GM21360 (cell line): ENCODE results near the gene CDH4.

ENCODE experiments used
- ATAC-seq: cut with Tn5 transposase; IDR thresholded peaks from one replicate; pipeline ENCODE4 v1.9.1; 2021; ENCODE audit warnings: mild to moderate bottlenecking, moderate library complexity; ENCODE audit not compliant: unreplicated experiment

The CDH4 gene

GRCh38 chr20:61322151-61322865 is 70.2 kb downstream of the CDH4 start:
- no peak for ATAC-seq

- ATAC-seq = no peak
These were observed 72.8 kb downstream of the CDH4 start for GRCh38 chr20:61324906-61325305.

- ATAC-seq = no peak
These were observed 73.7 kb downstream of the CDH4 start for GRCh38 chr20:61325718-61326117.

- no peak for ATAC-seq
These were observed 77.0 kb downstream of the CDH4 start for GRCh38 chr20:61328911-61329558.

DNA sequence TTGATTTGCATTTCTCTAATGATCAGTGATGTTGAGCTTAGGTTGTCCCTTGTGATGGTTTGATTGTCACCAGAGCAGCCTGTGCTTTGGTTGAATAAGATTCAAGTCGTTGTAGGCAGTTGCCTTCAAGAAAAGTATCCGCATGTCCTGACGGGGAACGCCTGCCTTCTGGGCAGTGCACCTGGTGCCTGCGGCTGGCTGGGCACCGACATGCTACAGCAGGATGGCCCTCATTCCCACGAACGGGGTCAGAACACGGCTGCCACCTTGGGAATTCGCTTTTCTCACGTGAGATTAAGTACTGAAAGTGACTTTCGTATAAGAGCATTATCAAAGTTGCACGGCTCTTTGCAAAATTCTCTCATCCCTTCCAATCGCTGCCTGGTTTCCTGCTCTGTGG is 78.4 kb downstream of the CDH4 start:
- no peak for ATAC-seq

DNA sequence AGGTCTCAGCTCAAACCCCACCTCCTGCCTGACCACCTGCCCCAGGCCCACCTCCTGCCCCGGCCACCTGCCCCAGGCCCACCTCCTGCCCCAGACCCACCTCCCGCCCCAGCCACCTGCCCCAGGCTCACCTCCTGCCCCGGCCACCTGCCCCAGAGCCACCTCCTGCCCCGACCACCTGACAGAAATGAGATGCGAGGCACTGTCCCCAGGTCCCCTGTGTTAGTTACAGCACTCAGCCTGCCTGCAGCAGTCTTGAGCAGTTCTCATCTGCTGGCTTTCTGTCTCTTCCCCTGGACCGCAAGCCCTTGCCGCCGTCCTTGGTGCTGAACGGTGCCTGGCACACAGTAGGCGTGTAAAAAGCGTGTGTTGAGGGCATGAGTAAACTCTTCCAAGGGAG is 79.5 kb downstream of the CDH4 start:
- no peak for ATAC-seq

DNA sequence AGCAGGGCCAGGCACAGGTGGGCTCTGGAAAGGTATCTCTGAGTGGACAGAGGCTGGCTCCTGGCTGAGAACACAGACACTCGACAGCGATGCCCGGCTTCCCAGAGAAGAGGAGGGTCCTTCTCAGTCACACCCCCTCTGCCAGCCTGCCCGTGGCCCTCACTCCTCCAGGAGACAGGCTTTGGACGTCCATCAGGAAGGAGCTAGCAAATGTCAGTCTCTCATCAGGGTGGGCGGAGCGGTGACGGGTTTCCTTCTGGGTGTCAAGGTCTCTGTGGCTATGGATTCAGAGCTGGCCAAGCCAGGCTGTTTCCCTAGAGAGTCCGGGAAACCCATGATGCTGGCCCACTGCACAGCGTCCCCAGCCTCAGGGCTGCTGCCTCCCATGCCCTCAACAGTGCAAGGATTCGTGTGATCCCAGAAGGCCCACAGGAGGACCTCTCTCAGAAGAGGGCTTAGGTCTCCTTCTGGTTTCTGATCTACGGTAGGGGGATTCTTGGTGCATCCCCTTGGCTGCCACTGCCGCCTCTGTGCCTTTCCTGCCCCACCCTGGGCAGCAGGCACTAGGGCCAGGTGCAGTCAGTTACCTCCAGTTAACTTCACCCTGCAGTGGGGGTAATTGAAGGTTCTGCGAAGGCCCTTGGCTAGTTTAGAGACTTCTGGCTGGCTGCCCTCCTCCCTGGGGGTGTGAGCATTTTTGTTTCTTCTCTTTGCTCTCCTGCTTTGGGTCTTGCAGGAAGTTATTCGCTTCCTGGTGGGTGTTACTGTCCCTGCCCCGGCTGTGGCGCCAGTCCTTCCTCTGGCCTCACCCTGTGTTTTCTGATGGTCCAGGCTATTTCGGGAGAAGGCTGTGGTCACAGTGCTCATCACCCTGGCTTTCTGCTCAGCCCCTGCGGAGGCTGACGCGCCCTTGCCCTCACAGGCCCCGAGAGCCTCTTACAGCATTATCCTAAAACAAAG is 80.2 kb downstream of the CDH4 start:
- no peak for ATAC-seq

GRCh38 chr20:61333484-61334108 is 81.5 kb downstream of the CDH4 start:
- ATAC-seq = no peak

DNA sequence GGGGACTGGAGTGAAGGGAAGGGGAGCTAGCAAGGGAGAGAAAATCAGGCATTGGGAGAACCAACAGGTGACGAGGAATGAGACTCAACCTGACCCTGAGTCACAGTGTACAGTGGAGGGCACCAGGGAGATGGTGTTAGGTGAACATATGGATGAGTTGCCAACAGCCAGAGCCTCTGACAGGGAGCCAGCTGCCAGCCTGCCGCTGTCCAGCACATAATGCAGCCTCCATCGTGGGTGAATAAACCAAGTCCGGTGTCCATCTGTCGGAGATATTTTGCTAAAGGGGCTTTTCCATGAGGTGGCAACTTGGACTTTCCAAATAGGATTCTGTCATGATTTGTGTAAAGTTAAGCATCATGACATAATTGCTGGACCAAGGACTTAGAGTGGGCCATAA is 88.1 kb downstream of the CDH4 start:
- ATAC-seq = no peak

- ATAC-seq = no peak
These were observed 89.5 kb downstream of the CDH4 start for GRCh38 chr20:61341605-61342004.

DNA sequence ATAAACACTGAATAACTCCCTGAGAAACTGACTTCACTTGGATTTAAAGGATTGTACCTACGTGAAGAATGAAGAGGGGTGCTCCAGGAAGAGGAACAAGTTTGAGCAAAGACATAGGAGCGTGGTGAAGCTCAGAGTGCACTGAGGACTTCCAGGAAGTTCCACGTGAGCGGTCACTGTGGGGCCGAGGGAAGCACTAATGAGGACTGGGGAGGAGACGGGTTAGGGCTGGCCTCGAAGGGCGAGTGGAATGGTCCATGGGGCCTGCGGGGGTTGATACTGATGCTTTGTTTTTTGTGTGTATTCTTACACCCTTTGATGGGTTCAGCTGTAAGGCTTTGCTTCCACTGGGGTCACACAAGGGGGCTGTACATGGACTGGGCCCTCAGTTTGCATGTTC is 91.9 kb downstream of the CDH4 start:
- no peak for ATAC-seq

GRCh38 chr20:61345656-61346055 is 93.6 kb downstream of the CDH4 start:
- ATAC-seq = no peak

- ATAC-seq = no peak
These were observed 94.9 kb downstream of the CDH4 start for GRCh38 chr20:61346996-61347395.

- ATAC-seq = no peak
These were observed 95.4 kb downstream of the CDH4 start for GRCh38 chr20:61347443-61347842.

- no peak for ATAC-seq
These were observed 97.5 kb downstream of the CDH4 start for GRCh38 chr20:61349447-61350165.

GRCh38 chr20:61350500-61351250 is 98.6 kb downstream of the CDH4 start:
- no peak for ATAC-seq

GRCh38 chr20:61352346-61353260 is 100.5 kb downstream of the CDH4 start:
- ATAC-seq = no peak

- no peak for ATAC-seq
These were observed 101.4 kb downstream of the CDH4 start for GRCh38 chr20:61353261-61354000.
